Aorta (tissue), 5 donors: ENCODE measurements around the gene PNPLA8. TPM values are rescaled to one million over a fixed set of nuclear protein-coding genes. Genes with fewer than 3 reads are reported as not detected.
"Not testable (repeated sequence)": the region's sequence is repeated elsewhere in the genome, so short reads cannot be mapped to it uniquely, and the experiment has no call there.

Source experiments
- ATAC-seq: fragments of 200-7000 bp; cut with Tn5 transposase; one replicate; pipeline ENCODE4 v1.9.1; 2022; ENCODE audit warnings: moderate library complexity; ENCODE audit not compliant: low FRiP score
- DNase-seq, 2 donors: peaks; one replicate each; pipeline ENCODE4 v3.0.0-alpha.2; 2020
- H3K27ac ChIP-seq, 2 donors: one replicate each; pipeline ENCODE4 v1.5.1; 2013; ENCODE audit warnings: low read length in 2 of 2, mild to moderate bottlenecking in 2 of 2, moderate library complexity in 2 of 2, control low read depth in 1 of 2, inconsistent platforms in 1 of 2, low read depth in 1 of 2
- H3K27me3 ChIP-seq, 2 donors: one replicate each; pipeline ENCODE4 v1.6.1; 2013; ENCODE audit warnings: control low read depth in 1 of 2, low read length in 1 of 2, mild to moderate bottlenecking in 1 of 2, moderate library complexity in 1 of 2; ENCODE audit not compliant: insufficient read depth in 2 of 2, control insufficient read depth in 1 of 2
- H3K36me3 ChIP-seq, 2 donors: one replicate each; pipeline ENCODE4 v1.6.1; 2013; ENCODE audit warnings: control low read depth in 1 of 2, low read length in 1 of 2, mild to moderate bottlenecking in 1 of 2; ENCODE audit not compliant: insufficient read depth in 2 of 2, control insufficient read depth in 1 of 2
- H3K4me1 ChIP-seq, 2 donors: one replicate each; pipeline ENCODE4 v1.6.1; 2013; ENCODE audit warnings: low read length in 2 of 2, control low read depth in 1 of 2, mild to moderate bottlenecking in 1 of 2, moderate library complexity in 1 of 2; ENCODE audit not compliant: insufficient read depth in 2 of 2, control insufficient read depth in 1 of 2
- H3K4me3 ChIP-seq, 2 donors: one replicate each; pipeline ENCODE4 v1.5.1; 2013; ENCODE audit warnings: low read length in 2 of 2, control low read depth in 1 of 2, mild to moderate bottlenecking in 1 of 2
- H3K9me3 ChIP-seq: one replicate; pipeline ENCODE4 v1.6.1; 2013; ENCODE audit warnings: mild to moderate bottlenecking, low read length; ENCODE audit not compliant: control insufficient read depth
- WGBS, 2 donors: extraction: QIAGEN DNeasy Blood & Tissue Kit; methylation state at CpG; one replicate each; pipeline ENCODE4 v1.1.7; 2013; 5-methylcytosine and 5-hydroxymethylcytosine counted together
- intact Hi-C, 2 donors: fragments of 100-400 bp; cut with DNase I; formaldehyde crosslinking; loops; one replicate each; pipeline versions ENCODE4 v1.14.2 to v1.15.0; 2022
- polyA plus RNA-seq, 2 donors: library from polyadenylated mRNA; stranded (reverse); fragments of 200-250 nt; gene quantifications; one replicate each; pipeline ENCODE4 v1.2.3, GENCODE V29; 2013
- total RNA-seq, 2 donors: library from RNA; stranded (reverse); fragmentation: NEBNext Ultra II Directional; extraction: Animal tissue kit (Norgen Biotek cat#: 25700); gene quantifications; one replicate each; pipeline ENCODE4 v1.2.1, GENCODE V29; 2021
- donor health status: healthy with polysubstance abuse.
- donor health status: Bipolar disorder and iron deficiency.
- donor health status: DM: no; HTN: no; CAD: no.
- donor health status: DM: no; HTN: no; CAD: no.
- donor health status: DM: yes; HTN: yes; CAD: no.

PNPLA8 gene
- total and polyA plus RNA-seq, 4 donors = 14.4 to 32.8 (median 23.2) TPM

DNA sequence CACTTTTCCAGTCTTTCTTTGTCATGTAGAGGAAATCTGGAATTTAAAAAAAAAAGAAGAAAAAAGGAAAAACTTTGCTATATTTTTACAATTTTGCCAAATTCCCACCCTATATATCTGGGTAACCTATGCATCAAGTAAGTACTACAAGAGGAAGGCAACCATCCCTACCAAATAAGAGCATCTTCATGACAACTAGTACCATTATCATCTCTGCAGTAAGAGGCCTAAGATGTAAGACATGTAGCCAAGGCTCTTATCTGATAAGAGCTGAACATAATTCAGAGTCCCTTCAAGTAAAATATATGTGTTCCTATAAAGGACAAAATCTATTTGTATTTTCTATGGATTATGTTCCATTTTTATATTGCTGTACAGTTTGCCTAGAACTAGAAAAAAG, 40.1 kb upstream of the PNPLA8 start:
- DNase-seq (no peak), ATAC-seq (no peak)
- H3K27me3 ChIP-seq = no peaks in the 10 kb centered on the region
- H3K4me3 ChIP-seq = no peak overlapping the region
- H3K9me3 ChIP-seq = peaks cover 2% of the 10 kb centered on the region
- H3K27ac ChIP-seq = no peak overlapping the region
- no peaks in the 10 kb centered on the region for H3K4me1 ChIP-seq
- no peaks in the 10 kb centered on the region for H3K36me3 ChIP-seq
- intact Hi-C loops = no loop called here

DNA sequence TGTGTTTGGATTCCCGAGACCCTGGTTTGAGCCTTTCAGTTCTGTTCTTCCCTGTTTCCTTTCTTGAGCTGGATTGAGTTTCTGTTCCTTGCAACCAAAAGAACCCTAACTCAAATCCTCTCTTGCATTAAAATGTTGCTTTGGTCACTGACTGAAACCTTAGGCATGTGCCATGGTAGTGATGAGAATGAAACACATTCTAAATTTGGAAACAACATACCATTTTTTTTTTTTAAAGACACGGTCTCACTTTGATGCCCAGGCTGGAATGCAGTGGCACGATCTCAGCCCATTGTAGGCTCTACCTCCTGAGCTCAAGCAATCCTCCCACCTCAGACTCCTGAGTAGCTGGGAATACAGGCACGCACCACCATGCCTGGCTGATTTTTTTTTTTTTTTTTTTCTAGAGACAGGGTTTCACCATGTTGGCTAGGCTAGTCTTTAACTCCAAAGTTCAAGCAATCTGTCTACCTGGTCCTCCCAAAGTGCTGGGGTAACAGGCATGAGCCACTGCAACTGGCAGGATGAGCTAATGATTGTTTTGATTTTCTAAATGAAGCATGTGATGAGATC, 35.2 kb upstream of the PNPLA8 start:
- DNase-seq (no peak), ATAC-seq (no peak)
- H3K27ac ChIP-seq = no peak overlapping the region
- 77 to 80% methylated on average over 4 of the region's 4 CpGs for WGBS, 2 donors
- H3K27me3 ChIP-seq = no peaks in the 10 kb centered on the region
- H3K4me3 ChIP-seq = no peak overlapping the region
- H3K36me3 ChIP-seq = no peaks in the 10 kb centered on the region
- intact Hi-C loops = no loop called here
- H3K9me3 ChIP-seq = peaks cover 8% of the 10 kb centered on the region
- no peaks in the 10 kb centered on the region for H3K4me1 ChIP-seq

DNA sequence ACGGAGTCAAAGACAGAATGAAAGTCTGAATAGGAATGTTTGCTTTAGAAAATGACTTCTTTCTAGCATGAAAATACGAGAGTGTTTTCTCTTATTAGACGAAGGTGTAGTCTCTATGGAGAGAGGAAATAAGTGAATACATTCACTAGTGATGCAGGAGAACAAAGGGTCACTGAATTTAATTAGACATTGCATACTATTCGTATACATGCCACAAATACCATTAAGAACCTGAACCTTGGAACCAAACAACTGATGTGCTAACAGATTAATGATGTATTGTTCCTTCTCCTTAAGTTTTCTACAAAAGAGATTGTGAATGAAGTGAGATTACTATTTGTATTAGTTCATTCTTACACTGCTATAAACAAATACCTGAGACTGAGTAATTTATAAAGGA, 33.3 kb upstream of the PNPLA8 start:
- Histone ChIP-seq H3K36me3 (no peaks in the 10 kb centered on the region), H3K4me3 (no peak overlapping the region), H3K27ac (no peak overlapping the region), H3K27me3 (no peaks in the 10 kb centered on the region), H3K9me3 (peaks cover 8% of the 10 kb centered on the region), H3K4me1 (no peaks in the 10 kb centered on the region)
- no peak for ATAC-seq
- intact Hi-C loops = no loop called here
- 80 to 85% methylated on average over 4 of the region's 4 CpGs for WGBS, 2 donors
- DNase-seq = no peak

DNA sequence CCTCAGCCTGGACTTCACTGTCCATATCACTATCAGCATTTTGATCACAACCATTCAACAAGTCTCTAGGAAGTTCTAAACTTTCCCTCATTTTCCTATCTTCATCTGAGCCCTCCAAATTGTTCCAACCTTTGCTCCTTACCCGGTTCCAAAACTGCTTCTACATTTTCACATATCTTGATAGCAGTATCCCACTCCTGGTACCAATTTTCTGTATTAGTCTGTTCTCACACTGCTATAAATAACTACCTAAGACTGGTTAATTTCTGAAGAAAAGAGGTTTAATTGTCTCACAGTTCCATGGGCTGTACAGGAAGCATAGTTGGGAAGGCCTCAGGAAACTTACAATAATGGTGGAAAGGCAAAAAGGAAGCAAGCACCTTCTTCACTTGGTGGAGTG, 31.7 kb upstream of the PNPLA8 start:
- intact Hi-C loops = no loop called here
- 96 to 98% methylated on average over 1 of the region's 1 CpG for WGBS, 2 donors
- Histone ChIP-seq H3K9me3 (peaks cover 8% of the 10 kb centered on the region), H3K4me1 (no peaks in the 10 kb centered on the region), H3K36me3 (no peaks in the 10 kb centered on the region), H3K4me3 (no peak overlapping the region), H3K27ac (no peak overlapping the region), H3K27me3 (no peaks in the 10 kb centered on the region)
- no peak for DNase-seq
- ATAC-seq = no peak

DNA sequence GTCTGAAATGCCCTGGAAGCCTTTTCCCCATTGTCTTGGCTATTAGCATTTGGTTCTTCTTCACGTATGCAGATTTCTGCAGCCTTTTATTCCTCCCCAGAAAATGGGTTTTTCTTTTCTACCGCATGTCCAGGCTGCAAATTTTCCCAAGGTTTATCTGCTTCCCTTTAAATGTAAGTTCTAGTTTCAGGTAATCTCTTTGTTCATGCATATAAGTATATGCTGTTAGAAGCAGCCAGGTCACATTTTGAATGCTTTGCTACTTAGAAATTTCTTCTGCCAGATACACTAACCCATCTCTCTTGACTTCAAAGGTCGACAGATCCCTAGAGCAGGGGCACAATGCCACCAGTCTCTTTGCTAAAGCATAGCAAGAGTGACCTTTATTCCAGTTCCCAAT, 31.3 kb upstream of the PNPLA8 start:
- 93 to 95% methylated on average over 3 of the region's 3 CpGs for WGBS, 2 donors
- intact Hi-C loops = no loop called here
- no peak overlapping the region for H3K27ac ChIP-seq
- H3K36me3 ChIP-seq = no peaks in the 10 kb centered on the region
- H3K4me1 ChIP-seq = no peaks in the 10 kb centered on the region
- no peaks in the 10 kb centered on the region for H3K27me3 ChIP-seq
- ATAC-seq (no peak), DNase-seq (no peak)
- H3K4me3 ChIP-seq = no peak overlapping the region
- peaks cover 8% of the 10 kb centered on the region for H3K9me3 ChIP-seq

DNA sequence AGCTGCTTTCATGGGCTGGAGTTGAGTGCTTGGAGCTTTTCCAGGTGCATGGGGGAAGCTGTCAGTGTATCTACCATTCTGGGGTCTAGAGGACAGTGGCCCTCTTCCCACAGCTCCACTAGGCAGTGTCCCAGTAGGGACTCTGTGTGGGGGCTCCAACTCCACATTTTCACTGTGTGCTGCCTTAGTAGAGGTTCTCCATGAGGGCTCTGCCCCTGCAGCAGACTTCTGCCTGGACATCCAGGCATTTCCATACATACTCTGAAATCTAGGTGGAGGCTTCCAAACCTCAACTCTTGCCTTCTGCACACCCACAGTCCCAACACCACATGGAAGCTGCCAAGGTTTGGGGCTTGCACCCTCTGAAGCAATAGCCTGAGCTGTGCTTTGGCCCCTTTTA, 30.7 kb upstream of the PNPLA8 start:
- ATAC-seq, H3K36me3 ChIP-seq, H3K27me3 ChIP-seq, intact Hi-C loops, H3K4me3 ChIP-seq, H3K27ac ChIP-seq, DNase-seq, H3K4me1 ChIP-seq, H3K9me3 ChIP-seq: not testable (repeated sequence)

DNA sequence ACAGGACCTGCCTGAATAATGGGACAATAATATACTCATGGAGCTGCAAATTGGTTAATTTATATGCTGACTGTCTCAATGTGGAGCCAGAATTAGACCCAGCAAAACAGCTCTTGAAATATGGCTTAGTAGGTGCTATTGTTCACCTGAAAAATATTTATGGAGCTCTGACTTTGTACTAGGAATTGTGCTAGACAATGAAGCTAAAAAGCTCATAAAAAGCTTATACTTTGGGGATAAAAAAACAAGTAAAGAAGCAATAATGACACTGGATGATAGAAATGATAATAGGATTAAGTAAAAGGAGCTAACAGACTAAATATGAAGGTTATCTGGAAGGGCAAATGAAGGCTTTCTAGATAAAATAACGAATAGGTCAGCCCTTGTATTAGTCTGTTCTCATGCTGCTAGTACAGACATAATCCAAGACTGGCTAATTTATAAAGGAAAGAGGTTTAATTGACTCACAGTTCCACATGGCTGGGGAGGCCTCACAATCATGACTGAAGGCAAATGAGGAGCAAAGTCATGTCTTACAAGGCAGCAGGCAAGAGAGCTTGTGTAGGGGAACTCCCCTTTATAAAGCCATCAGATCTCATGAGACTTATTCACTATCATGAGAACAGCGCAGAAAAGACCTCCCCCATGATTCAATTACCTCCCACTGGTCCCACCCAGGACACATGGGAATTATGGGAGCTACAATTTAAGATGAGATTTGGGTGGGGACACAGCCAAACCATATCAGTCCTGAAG, 22.4 kb upstream of the PNPLA8 start:
- intact Hi-C loops, H3K36me3 ChIP-seq, H3K4me3 ChIP-seq, H3K27ac ChIP-seq, DNase-seq, H3K9me3 ChIP-seq, ATAC-seq, H3K27me3 ChIP-seq, H3K4me1 ChIP-seq: not testable (repeated sequence)
- 83 to 86% methylated on average over 2 of the region's 2 CpGs for WGBS, 2 donors

DNA sequence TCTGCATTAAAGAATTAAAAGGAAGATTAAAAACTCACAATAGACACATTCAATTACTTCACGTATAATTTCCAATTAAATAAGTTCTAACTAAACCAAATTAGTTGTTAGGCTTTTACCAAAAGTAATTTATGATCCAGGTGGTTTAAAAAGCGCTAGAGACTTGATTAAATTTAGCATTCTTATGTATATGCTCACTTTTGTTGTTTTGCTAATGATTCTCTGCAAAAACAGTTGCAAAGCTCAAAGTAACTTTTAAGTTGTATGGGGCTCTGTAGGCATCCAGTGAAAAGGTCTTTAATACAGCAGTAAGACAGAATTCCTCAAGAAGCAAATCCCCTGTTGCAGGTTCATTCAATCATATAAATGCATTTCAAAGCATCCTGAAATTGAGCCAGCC, 15.5 kb upstream of the PNPLA8 start:
- ATAC-seq (no peak), DNase-seq (no peak)
- Histone ChIP-seq H3K9me3 (no peaks in the 10 kb centered on the region), H3K36me3 (no peaks in the 10 kb centered on the region), H3K4me3 (no peak overlapping the region), H3K4me1 (no peaks in the 10 kb centered on the region), H3K27ac (no peak overlapping the region), H3K27me3 (no peaks in the 10 kb centered on the region)
- intact Hi-C loops = no loop called here
- 61 to 64% methylated on average over 2 of the region's 2 CpGs for WGBS, 2 donors

DNA sequence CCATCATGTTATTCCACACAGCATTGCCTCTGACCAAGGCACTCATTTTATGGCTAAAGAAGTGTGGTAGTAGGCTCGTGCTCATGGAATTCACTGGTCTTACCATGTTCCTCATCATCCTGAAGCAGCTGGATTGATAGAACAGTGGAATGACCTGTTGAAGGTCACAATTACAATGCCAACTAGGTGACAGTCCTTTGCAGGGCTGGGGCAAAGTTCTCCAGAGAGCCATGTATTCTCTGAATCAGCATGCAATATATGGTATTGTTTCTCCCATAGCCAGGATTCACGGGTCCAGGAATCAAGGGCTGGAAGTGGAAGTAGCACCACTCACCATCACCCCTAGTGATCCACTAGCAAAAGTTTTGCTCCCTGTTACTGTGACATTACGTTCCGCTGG, 12.8 kb upstream of the PNPLA8 start:
- intact Hi-C loops, H3K27me3 ChIP-seq, H3K4me3 ChIP-seq, DNase-seq, H3K4me1 ChIP-seq, H3K36me3 ChIP-seq, ATAC-seq, H3K27ac ChIP-seq, H3K9me3 ChIP-seq: not testable (repeated sequence)
- WGBS, 2 donors = 89 to 91% methylated on average over 4 of the region's 4 CpGs
